DOHH2 (cell line): ENCODE results near the gene GATM.

Source experiments
- CTCF ChIP-seq: fragments of 200-600 bp; sonication (generic); IDR thresholded peaks from one replicate; pipeline ENCODE4 v1.5.1; 2014; ENCODE audit warnings: antibody characterized with exemption, mild to moderate bottlenecking, low read depth, low read length; ENCODE audit not compliant: poor library complexity, severe bottlenecking
- EZH2phosphoT487 ChIP-seq: fragments of 200-600 bp; sonication (generic); IDR thresholded peaks from 2 replicates; pipeline ENCODE4 v1.6.1; 2017; ENCODE audit warnings: borderline replicate concordance, mild to moderate bottlenecking, antibody characterized with exemption, low read length, moderate library complexity, mixed read lengths

- TF ChIP-seq CTCF (no peak), EZH2phosphoT487 (no peak)
Measured at GRCh38 chr15:45332694-45333093, 45.6 kb downstream of the GATM start.
